ENCODE measurements around the gene FLT4. TPM values are rescaled to one million over a fixed set of nuclear protein-coding genes. Genes with fewer than 3 reads are reported as not detected.

The FLT4 gene
- total RNA-seq, 3 donors from 2014 or later, result 1.2 to 1.8 (median 1.6) TPM

DNA sequence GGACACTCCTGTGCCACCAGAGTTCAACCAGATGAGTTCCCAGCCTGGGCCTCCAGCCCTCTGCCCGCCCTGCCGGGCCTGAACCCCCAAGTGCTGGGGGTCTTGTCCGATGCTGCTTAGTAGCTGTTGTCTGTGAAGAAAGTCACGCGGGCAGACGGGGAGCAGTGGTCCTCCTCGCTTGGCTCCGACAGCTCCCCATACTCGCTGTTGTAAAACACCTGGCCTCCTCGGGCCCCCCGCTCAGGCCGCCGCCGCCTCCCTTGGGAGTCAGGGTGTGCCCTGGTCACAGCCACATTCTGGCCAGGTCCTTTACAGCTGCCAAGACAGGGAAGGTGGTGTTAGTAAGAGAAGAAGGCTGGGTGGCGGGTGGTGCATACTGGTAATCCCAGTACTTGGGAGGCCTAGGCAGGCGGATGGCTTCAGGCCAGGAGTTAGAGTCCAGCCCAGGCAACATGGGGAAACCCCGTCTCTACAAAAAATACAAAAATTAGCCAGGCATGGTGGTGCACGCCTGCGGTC, 46.3 kb downstream of the FLT4 start:
- Mint-ChIP-seq H3K9me3 (no peaks in the 10 kb centered on the region), H3K36me3 (ENCODE audit: insufficient read depth) (no peaks in the 10 kb centered on the region), H3K4me1 (ENCODE audit: low read depth) (no peaks in the 10 kb centered on the region), H3K27me3 (ENCODE audit: low read depth) (peaks cover 2% of the 10 kb centered on the region), H3K4me3 (no peak overlapping the region)
- ATAC-seq (no peak), DNase-seq (no peak)

GRCh38 chr5:180602481-180603075, 46.8 kb downstream of the FLT4 start:
- Mint-ChIP-seq H3K27me3 (ENCODE audit: low read depth) (peaks cover 2% of the 10 kb centered on the region), H3K36me3 (ENCODE audit: insufficient read depth) (no peaks in the 10 kb centered on the region), H3K4me3 (no peak overlapping the region), H3K4me1 (ENCODE audit: low read depth) (no peaks in the 10 kb centered on the region), H3K9me3 (no peaks in the 10 kb centered on the region)
- DNase-seq, result no peak
- ATAC-seq, result no peak

- no peaks in the 10 kb centered on the region for H3K36me3 Mint-ChIP-seq (ENCODE audit: insufficient read depth)
- H3K27me3 Mint-ChIP-seq (ENCODE audit: low read depth), result peaks cover 2% of the 10 kb centered on the region
- DNase-seq, result no peak
- no peaks in the 10 kb centered on the region for H3K4me1 Mint-ChIP-seq (ENCODE audit: low read depth)
- no peak overlapping the region for H3K4me3 Mint-ChIP-seq
- no peaks in the 10 kb centered on the region for H3K9me3 Mint-ChIP-seq
- ATAC-seq, result no peak
Observed at GRCh38 chr5:180601591-180602480, 47.6 kb downstream of the FLT4 start.

DNA sequence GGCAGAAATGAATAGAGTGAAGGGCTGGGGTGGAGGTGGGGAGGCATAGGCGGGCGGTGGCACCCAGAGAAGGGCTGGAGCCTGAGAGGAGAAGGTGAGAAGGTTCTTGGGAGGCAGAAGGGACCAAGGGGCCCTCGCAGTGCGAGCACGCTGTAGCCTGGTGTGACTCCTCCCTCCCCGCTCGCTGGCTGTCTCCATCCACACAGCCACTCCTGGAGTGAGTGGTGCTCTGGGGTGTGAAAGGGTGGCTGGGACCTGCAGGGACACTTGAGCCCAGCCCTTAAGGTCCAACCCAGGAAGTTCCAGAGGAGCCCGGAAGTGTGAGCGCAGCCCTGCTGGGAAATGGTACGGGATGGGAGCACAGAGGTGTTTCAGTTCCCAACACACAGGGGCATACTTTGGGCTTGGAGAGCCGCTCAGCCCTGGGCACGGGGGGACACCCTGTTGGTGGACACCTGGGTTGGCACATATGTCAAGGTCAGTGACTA, 48.8 kb downstream of the FLT4 start:
- DNase-seq (no peak), ATAC-seq (no peak)
- Mint-ChIP-seq H3K9me3 (no peaks in the 10 kb centered on the region), H3K27me3 (ENCODE audit: low read depth) (peaks cover 2% of the 10 kb centered on the region), H3K36me3 (ENCODE audit: insufficient read depth) (no peaks in the 10 kb centered on the region), H3K4me1 (ENCODE audit: low read depth) (no peaks in the 10 kb centered on the region), H3K4me3 (no peak overlapping the region)

GRCh38 chr5:180599981-180600553, 49.3 kb downstream of the FLT4 start:
- DNase-seq (no peak), ATAC-seq (no peak)
- no peaks in the 10 kb centered on the region for H3K36me3 Mint-ChIP-seq (ENCODE audit: insufficient read depth)
- peaks cover 2% of the 10 kb centered on the region for H3K27me3 Mint-ChIP-seq (ENCODE audit: low read depth)
- no peaks in the 10 kb centered on the region for H3K4me1 Mint-ChIP-seq (ENCODE audit: low read depth)
- no peak overlapping the region for H3K4me3 Mint-ChIP-seq
- no peaks in the 10 kb centered on the region for H3K9me3 Mint-ChIP-seq

- Mint-ChIP-seq H3K27me3 (ENCODE audit: low read depth) (peaks cover 2% of the 10 kb centered on the region), H3K36me3 (ENCODE audit: insufficient read depth) (no peaks in the 10 kb centered on the region)
Observed at GRCh38 chr5:180599590-180599914, 49.8 kb downstream of the FLT4 start.

DNA sequence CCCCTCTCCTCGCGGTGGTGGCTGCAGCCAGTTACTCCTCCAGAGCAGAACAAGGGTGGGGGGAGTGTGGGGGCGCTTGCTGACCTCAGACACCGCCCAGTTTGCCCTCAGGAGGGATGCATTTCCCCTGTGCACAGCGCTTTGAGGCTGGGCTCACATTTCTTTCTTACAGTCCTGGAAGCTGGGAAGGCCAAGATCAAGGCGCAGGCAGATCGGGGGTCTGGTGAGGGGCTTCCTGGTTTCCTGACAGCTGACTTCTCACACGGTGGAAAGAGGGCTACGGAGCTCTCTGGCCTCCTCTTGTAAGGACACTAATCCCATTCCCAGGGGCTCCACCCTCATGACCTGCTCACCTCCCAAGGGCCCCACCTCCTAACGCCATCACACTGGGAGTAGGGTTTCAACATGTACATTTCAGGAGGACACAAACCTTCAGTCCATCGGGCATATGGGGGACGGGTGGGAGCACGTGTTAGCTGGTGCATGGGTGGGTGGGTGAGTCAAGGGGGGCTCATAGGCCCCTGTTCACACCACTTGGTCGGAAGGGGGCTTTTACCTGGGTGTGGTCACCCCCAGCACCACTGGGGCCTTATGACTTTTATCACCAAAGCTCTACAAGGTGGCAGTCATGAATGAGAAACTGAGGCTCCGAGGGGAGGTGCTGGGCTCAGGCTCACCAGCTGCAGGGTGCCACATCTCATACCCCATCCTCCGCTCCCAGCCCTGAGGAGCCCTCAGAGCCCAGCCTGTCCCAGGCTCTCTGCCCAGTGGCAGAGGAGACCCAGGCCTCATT, 50.4 kb downstream of the FLT4 start:
- H3K4me3 Mint-ChIP-seq, result no peak overlapping the region
- H3K27me3 Mint-ChIP-seq (ENCODE audit: low read depth), result peaks cover 2% of the 10 kb centered on the region
- no peaks in the 10 kb centered on the region for H3K4me1 Mint-ChIP-seq (ENCODE audit: low read depth)
- DNase-seq (no peak), ATAC-seq (no peak)
- no peaks in the 10 kb centered on the region for H3K9me3 Mint-ChIP-seq
- H3K36me3 Mint-ChIP-seq (ENCODE audit: insufficient read depth), result no peaks in the 10 kb centered on the region

More at GRCh38 chr5:180599590-180599914, 49.8 kb downstream of the FLT4 start:
- Mint-ChIP-seq H3K9me3 (no peaks in the 10 kb centered on the region), H3K4me3 (no peak overlapping the region), H3K4me1 (ENCODE audit: low read depth) (no peaks in the 10 kb centered on the region)
- DNase-seq (no peak), ATAC-seq (no peak)

GRCh38 chr5:180598316-180598701, 51.1 kb downstream of the FLT4 start:
- no peaks in the 10 kb centered on the region for H3K4me1 Mint-ChIP-seq (ENCODE audit: low read depth)
- H3K36me3 Mint-ChIP-seq (ENCODE audit: insufficient read depth), result no peaks in the 10 kb centered on the region

DNA sequence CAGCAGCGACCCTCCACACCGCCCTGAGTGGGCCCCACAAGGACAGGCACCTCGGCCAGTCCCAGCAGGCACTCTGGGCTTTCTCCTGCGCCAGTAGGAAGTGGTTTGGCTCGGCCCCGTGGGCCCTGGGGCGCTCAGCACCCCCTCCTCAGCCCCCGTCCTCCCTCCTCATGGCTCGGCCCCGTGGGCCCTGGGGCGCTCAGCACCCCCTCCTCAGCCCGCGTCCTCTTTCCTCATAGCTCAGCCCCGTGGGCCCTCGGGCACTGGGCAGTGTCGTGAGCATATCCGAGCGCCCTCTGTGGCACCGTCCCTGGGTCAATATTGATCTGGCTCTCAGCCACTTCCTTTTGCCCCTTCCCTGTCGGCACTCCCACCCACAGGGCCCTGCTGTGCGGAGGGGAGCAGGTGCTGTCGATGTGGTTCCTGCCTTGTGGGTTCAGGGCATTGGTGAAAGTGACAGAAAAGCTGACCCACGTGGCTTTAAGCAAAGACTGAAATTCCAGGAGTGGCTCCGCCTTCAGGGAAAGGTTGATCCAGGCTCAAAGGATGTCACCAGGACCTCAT, 52.6 kb downstream of the FLT4 start:
- no peak for ATAC-seq
- no peak for DNase-seq
- Mint-ChIP-seq H3K9me3 (no peaks in the 10 kb centered on the region), H3K36me3 (ENCODE audit: insufficient read depth) (no peaks in the 10 kb centered on the region), H3K4me1 (ENCODE audit: low read depth) (peaks cover 3% of the 10 kb centered on the region), H3K4me3 (no peak overlapping the region), H3K27me3 (ENCODE audit: low read depth) (peaks cover 19% of the 10 kb centered on the region)

More at GRCh38 chr5:180598316-180598701, 51.1 kb downstream of the FLT4 start:
- ATAC-seq (no peak), DNase-seq (no peak)
- Mint-ChIP-seq H3K27me3 (ENCODE audit: low read depth) (peaks cover 6% of the 10 kb centered on the region), H3K9me3 (no peaks in the 10 kb centered on the region), H3K4me3 (no peak overlapping the region)

DNA sequence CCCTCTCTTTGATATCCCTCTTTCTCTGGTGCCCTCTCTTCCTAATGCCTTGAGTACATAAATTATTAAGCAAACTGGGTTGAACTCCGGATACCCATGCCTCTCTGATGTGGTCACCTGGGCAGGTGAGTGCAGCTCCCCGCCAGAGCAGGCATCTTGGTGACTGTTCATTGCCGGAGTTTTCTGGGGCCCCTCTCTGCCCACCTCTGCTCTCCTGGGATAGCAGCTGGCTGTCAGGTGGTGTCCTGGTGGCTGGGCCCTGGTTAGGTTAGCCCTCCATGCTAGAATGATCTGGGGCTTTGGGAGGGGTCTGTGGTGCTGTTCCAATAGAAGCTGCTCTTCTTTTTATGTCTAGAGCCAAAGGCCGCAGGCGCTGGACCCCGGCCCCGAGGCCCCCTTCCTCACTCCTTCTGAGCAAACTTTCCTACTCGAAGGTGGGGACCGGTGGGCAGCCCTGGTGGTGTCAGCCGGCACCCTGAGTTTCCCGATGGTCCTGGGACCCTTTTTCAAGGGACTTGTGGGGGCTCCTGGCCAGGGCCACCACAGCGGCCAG, 53.2 kb downstream of the FLT4 start:
- Mint-ChIP-seq H3K27me3 (ENCODE audit: low read depth) (peaks cover 19% of the 10 kb centered on the region), H3K36me3 (ENCODE audit: insufficient read depth) (no peaks in the 10 kb centered on the region), H3K9me3 (no peaks in the 10 kb centered on the region), H3K4me3 (no peak overlapping the region), H3K4me1 (ENCODE audit: low read depth) (peaks cover 3% of the 10 kb centered on the region)
- ATAC-seq (no peak), DNase-seq (no peak)

DNA sequence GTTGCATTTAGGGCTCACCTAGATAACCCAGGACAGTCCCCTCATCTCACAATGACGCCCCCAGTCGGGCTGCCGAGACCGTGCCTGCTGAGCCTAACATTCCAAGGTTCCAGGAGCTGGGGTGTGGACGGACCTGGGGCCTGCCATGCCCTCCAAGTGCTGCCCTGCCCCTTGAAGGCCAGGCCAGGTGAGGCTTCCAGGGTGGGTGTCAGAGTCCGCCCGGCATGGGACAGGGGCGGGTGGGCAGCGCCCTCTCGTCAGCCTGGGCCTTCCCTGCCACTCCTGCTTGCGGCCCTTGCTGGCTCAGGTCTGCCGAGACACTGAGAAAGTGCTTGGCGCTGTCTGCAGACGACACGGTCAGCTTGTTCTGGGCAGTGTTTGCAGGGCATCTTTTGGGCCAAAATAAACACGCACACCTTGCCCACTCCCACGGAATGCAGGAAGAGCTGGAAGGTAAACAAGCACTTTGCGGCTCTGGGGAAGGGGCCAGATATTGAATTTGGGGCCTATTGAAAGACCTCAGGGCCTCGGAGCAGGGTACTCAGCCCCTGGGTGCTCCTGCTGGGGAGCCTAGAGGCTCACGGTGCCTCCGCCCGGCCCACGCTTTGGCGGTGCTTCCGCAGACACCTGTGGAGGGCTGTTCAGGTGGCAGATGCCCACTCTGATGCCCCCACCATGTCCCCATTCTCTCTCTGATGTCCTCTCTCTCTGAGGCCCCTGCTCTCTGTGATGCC, 53.9 kb downstream of the FLT4 start:
- H3K36me3 Mint-ChIP-seq (ENCODE audit: insufficient read depth), result no peaks in the 10 kb centered on the region
- ATAC-seq, result no peak
- peaks cover 19% of the 10 kb centered on the region for H3K27me3 Mint-ChIP-seq (ENCODE audit: low read depth)
- H3K4me3 Mint-ChIP-seq, result no peak overlapping the region
- H3K4me1 Mint-ChIP-seq (ENCODE audit: low read depth), result peaks cover 3% of the 10 kb centered on the region
- H3K9me3 Mint-ChIP-seq, result no peaks in the 10 kb centered on the region
- no peak for DNase-seq

- H3K9me3 Mint-ChIP-seq, result no peaks in the 10 kb centered on the region
- ATAC-seq (no peak), DNase-seq (no peak)
- no peak overlapping the region for H3K4me3 Mint-ChIP-seq
- no peaks in the 10 kb centered on the region for H3K36me3 Mint-ChIP-seq (ENCODE audit: insufficient read depth)
- H3K27me3 Mint-ChIP-seq (ENCODE audit: low read depth), result peaks cover 19% of the 10 kb centered on the region
- peaks cover 3% of the 10 kb centered on the region for H3K4me1 Mint-ChIP-seq (ENCODE audit: low read depth)
Observed at GRCh38 chr5:180595046-180595379, 54.4 kb downstream of the FLT4 start.

GRCh38 chr5:180594311-180595045, 54.9 kb downstream of the FLT4 start:
- ATAC-seq (peak in 1 of 2 donors; percentile 18), DNase-seq (no peak)
- H3K9me3 Mint-ChIP-seq, result no peaks in the 10 kb centered on the region
- H3K4me1 Mint-ChIP-seq (ENCODE audit: low read depth), result peaks cover 3% of the 10 kb centered on the region
- peaks cover 24% of the 10 kb centered on the region for H3K27me3 Mint-ChIP-seq (ENCODE audit: low read depth)
- H3K4me3 Mint-ChIP-seq, result no peak overlapping the region
- no peaks in the 10 kb centered on the region for H3K36me3 Mint-ChIP-seq (ENCODE audit: insufficient read depth)

Data from activated T-cell treated with anti-CD3 and anti-CD28 coated beads, Interleukin-2, amount 50 U/mL, for 4 hours (primary cell).